H1 (cell line): ENCODE results near the gene ALOX5. TPM values are rescaled to one million over a fixed set of nuclear protein-coding genes. Genes with fewer than 3 reads are reported as not detected.

ENCODE experiments used
- CBX5 ChIP-seq: fragments of 300-800, 300-1000 bp; sonication (generic); IDR thresholded peaks from 2 replicates; pipeline ENCODE4 v1.7.1; 2016; ENCODE audit warnings: antibody characterized with exemption, low read length, low read depth
- CTCF ChIP-seq, 3 experiments: IDR thresholded peaks; 1 replicate in 2 of 3; 2 replicates in 1 of 3; pipeline versions ENCODE4 v1.5.1 to v1.6.1; 2011; ENCODE audit warnings: low read length in 3 of 3, mild to moderate bottlenecking in 3 of 3, inconsistent platforms in 2 of 3, low read depth in 1 of 3, moderate library complexity in 1 of 3; ENCODE audit not compliant: insufficient read depth in 1 of 3; ENCODE audit errors: control extremely low read depth in 1 of 3
- polyA plus RNA-seq, 7 experiments: library from polyadenylated mRNA; depleted of rRNA in 3 of 7; stranded (reverse) in 5 of 7; unstranded in 2 of 7; fragments of >200 nt in 5 of 7; fragments of 200-250 nt in 2 of 7; gene quantifications; 1 replicate in 5 of 7; 2 replicates in 1 of 7; 4 replicates in 1 of 7; pipeline versions ENCODE4 v1.2.1 to v1.2.3, GENCODE V29; 2011 to 2013; ENCODE audit warnings: missing spikeins in 2 of 7, mixed read lengths in 2 of 7
- total RNA-seq: library from RNA; stranded (reverse); fragmentation: NEBNext Ultra II Directional; extraction: Animal tissue kit (Norgen Biotek cat#: 25700); gene quantifications from 2 replicates; pipeline ENCODE4 v1.2.1, GENCODE V29; 2021

The ALOX5 gene
- total and polyA plus RNA-seq, 2 of the 8 experiments (the other 6 are each of a cell fraction or from before 2014, with no cell fraction given) = 1.6 to 3.8 TPM

- TF ChIP-seq CTCF (IDR thresholded peaks at IDR 0.05; ENCODE audit: control extremely low read depth in 1 of 3, insufficient read depth in 1 of 3, low read depth in 1 of 3, low read length in 3 of 3) = no peak
- TF ChIP-seq CBX5 = no peak
Measured at GRCh38 chr10:45422866-45423659, 49.0 kb downstream of the ALOX5 start (continued).
